ENCODE results near the gene DNM1.

DNA sequence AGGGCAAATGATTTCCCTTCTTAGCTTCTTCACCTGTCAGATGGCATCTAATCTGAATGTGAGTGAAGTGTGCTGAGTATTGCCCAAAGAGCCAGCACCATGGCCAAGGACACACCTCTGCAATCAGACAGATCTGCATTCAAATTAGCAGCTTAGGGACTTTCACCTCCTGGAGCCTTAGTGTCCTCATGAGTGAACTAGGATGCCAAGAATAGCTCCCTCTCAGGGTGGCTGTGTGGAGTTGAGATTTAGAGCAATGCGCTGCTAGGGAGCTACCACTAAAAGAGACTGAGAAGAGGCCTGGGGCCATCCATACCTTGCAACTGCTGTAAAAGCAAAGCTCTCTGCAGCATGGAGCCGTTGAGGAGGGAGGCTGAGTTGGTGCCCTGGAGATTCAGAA is 13.2 kb upstream of the DNM1 start:
- TF ChIP-seq POLR2A (IDR thresholded peaks at IDR 0.05), result no peak
- TF ChIP-seq, protein P1, sequence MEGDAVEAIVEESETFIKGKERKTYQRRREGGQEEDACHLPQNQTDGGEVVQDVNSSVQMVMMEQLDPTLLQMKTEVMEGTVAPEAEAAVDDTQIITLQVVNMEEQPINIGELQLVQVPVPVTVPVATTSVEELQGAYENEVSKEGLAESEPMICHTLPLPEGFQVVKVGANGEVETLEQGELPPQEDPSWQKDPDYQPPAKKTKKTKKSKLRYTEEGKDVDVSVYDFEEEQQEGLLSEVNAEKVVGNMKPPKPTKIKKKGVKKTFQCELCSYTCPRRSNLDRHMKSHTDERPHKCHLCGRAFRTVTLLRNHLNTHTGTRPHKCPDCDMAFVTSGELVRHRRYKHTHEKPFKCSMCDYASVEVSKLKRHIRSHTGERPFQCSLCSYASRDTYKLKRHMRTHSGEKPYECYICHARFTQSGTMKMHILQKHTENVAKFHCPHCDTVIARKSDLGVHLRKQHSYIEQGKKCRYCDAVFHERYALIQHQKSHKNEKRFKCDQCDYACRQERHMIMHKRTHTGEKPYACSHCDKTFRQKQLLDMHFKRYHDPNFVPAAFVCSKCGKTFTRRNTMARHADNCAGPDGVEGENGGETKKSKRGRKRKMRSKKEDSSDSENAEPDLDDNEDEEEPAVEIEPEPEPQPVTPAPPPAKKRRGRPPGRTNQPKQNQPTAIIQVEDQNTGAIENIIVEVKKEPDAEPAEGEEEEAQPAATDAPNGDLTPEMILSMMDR (IDR thresholded peaks at IDR 0.05), result no peak

All from testis (tissue), 2 donors.